Measurements from ENCODE around the gene KDM3A. TPM values are rescaled to one million over a fixed set of nuclear protein-coding genes. Genes with fewer than 3 reads are reported as not detected.

The KDM3A gene
- total and polyA plus RNA-seq, 2 of the 8 experiments (the other 6 are each of a cell fraction or from before 2014, with no cell fraction given), result 15.8 to 29.2 TPM

- Histone ChIP-seq H4K91ac (replicated peaks; ENCODE audit: insufficient read length, low read length) (no peak overlapping the region), H2BK120ac (replicated peaks; ENCODE audit: low read depth, low read length) (no peak overlapping the region), H3K23ac (ENCODE audit: insufficient read length) (no peak overlapping the region), H2BK20ac (ENCODE audit: low read length) (no peak overlapping the region), H2BK15ac (ENCODE audit: low read length) (no peak overlapping the region), H3K9ac (replicated peaks in 1 of 4; ENCODE audit: extremely low read depth in 1 of 4, low read depth in 3 of 4, low read length in 3 of 4) (no peak overlapping the region), H3K79me2 (ENCODE audit: control insufficient read depth in 1 of 2, insufficient read depth in 2 of 2, low read length in 2 of 2) (no peaks in the 10 kb centered on the region), H2AK5ac (ENCODE audit: low read depth, low read length) (no peak overlapping the region), H3K9me3 (ENCODE audit: insufficient read depth in 2 of 2, low read depth in 1 of 2, low read length in 1 of 2) (0 out of 4 replicates have a peak, but pooled peaks cover 0 to under 1% of the 10 kb centered on the region in 2 experiments), H4K8ac (ENCODE audit: extremely low read depth, insufficient read depth, low read length) (no peak overlapping the region), H2BK5ac (ENCODE audit: low read depth, low read length) (no peak overlapping the region), H3K27ac (ENCODE audit: low read depth, low read length) (no peak overlapping the region), H3K18ac (ENCODE audit: extremely low read depth, low read length) (no peak overlapping the region), H3K14ac (ENCODE audit: insufficient read length) (no peak overlapping the region), H3K56ac (replicated peaks; ENCODE audit: insufficient read length, low read depth, low read length) (no peak overlapping the region), H2AFZ (ENCODE audit: low read length) (no peak overlapping the region), H3K4me3 (ENCODE audit: extremely low read depth in 1 of 4, insufficient read depth in 2 of 4, low read depth in 3 of 4, low read length in 4 of 4) (no peak overlapping the region), H3K4me1 (replicated peaks in 1 of 4; ENCODE audit: control insufficient read depth in 3 of 4, insufficient read depth in 4 of 4, low read length in 3 of 4) (no peaks in the 10 kb centered on the region), H4K5ac (ENCODE audit: insufficient read length, low read depth, low read length) (no peak overlapping the region), H3K23me2 (ENCODE audit: low read depth, low read length) (no peaks in the 10 kb centered on the region), H2BK12ac (ENCODE audit: low read depth, low read length) (no peak overlapping the region), H3K36me3 (ENCODE audit: control insufficient read depth in 2 of 4, insufficient read depth in 4 of 4, low read length in 3 of 4) (no peaks in the 10 kb centered on the region; a peak in 1 of 8 replicates), H3K79me1 (ENCODE audit: low read depth, low read length) (no peaks in the 10 kb centered on the region), H3K27me3 (replicated peaks in 1 of 4; ENCODE audit: control insufficient read depth in 3 of 4, extremely low read depth in 1 of 4, insufficient read depth in 3 of 4, low read length in 3 of 4) (no peaks in the 10 kb centered on the region), H3K4ac (replicated peaks; ENCODE audit: insufficient read length, low read depth, low read length) (no peak overlapping the region), H3K4me2 (ENCODE audit: insufficient read depth in 1 of 2, low read depth in 2 of 2, low read length in 2 of 2) (no peak overlapping the region), H4K20me1 (replicated peaks in 1 of 2; ENCODE audit: control insufficient read depth in 1 of 2, insufficient read depth in 2 of 2, low read length in 2 of 2) (no peaks in the 10 kb centered on the region)
- DNase-seq (ENCODE audit: low read depth in 1 of 2, low spot score in 2 of 2) (no peak), FAIRE-seq (no peak)
- TF ChIP-seq KDM1A (IDR thresholded peaks at IDR 0.05; ENCODE audit: borderline replicate concordance, low read length) (no peak), E2F6 (IDR thresholded peaks at IDR 0.05) (no peak), YY1 (IDR thresholded peaks at IDR 0.05; ENCODE audit: low read depth, low read length) (no peak)
- ChIA-PET CTCF (ENCODE audit: partially characterized antibody) (interaction anchor here (1.4 kb wide), 1 partner anchor 45 kb away, joined by 3 read pairs; no protein-coding TSS in a partner anchor), POLR2A (ENCODE audit: partially characterized antibody) (interaction anchor here (0.7 kb wide), 1 partner anchor 374 kb away, joined by 3 read pairs; no protein-coding TSS in a partner anchor)
- WGBS, 2 experiments (ENCODE audit: extremely low coverage in 1 of 2, insufficient coverage in 1 of 2, insufficient read length in 1 of 2, insufficient replicate concordance in 2 of 2, low coverage in 1 of 2, low lambda C conversion rate in 2 of 2, missing lambda C conversion rate in 1 of 2), result 91% methylated on average over 11 of the region's 11 CpGs; no CpG with 5 or more reads in 1 of the 2 experiments
These were observed 84.5 kb downstream of the KDM3A start for GRCh38 chr2:86525421-86526340.
